NOMO-1 (cell line): ENCODE measurements around the gene LRRC14B.
A peak's percentile ranks its signal among the peaks of the same experiment; 100 is the strongest.

ENCODE experiments used
- DNase-seq, 2 experiments: peaks; one replicate each; lab custom pipeline; 2025; ENCODE audit not compliant: unreplicated experiment in 2 of 2; lab: John Stamatoyannopoulos, UW

Gene LRRC14B

GRCh38 chr5:173392-174290 lies 17.7 kb upstream of the LRRC14B start:
- DNase-seq, result no peak

DNA sequence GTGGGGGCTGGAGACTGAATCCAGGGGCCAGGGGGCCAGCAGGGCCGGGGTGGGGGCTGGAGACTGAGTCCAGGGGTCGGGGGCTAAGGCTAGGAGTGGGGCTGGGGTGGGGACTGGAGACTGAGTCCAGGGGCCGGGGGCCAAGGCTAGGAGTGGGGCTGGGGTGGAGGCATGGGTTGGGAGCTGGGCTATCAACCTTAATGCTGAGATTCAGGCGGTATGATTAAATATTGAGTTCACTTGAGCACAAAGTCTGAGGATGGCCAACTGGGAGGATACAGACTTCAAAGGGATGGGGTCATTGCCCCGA lies 17.0 kb upstream of the LRRC14B start:
- no peak for DNase-seq

- DNase-seq, result no peak
Observed at GRCh38 chr5:174876-175465, 16.3 kb upstream of the LRRC14B start.

GRCh38 chr5:176296-176823 lies 14.9 kb upstream of the LRRC14B start:
- no peak for DNase-seq

DNA sequence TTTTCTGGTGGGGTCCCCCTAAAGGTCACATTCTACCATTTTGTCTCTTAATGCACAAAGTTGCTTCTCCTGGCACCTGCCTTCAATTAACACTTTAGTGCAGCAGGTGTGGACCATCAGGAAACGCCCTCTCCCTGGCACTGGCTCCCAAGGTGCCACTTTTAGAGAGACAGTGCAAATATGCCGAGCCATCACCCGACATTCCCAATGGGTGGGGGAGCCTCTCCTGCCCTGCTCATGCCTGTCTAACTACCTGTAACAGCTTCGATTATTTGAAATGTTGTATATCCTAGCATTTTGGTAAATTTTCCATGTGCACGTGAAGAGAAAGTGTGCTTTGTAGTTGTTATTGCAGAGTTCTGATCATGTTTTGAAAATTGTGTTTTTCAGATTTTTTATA lies 13.2 kb upstream of the LRRC14B start:
- DNase-seq, result no peak

DNA sequence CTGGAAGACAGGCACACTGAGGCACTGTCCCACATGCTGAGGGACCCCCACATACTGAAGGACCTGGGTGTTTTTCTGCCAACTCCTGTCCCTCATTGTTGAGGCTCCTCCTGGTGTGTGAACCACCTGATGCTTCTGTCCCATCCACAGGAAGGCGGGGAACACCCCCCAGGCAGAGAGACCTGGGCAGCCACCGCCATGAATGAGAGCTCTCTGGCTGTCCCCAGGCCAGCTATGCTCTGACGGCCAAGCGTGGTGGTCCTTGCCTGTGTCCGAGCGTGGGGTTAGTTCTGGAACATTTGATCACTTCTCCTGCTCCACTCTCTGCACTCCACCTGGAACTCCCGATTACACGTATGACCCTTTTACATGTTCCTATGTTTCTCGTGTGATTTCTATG lies 11.9 kb upstream of the LRRC14B start:
- DNase-seq, result no peak

GRCh38 chr5:180286-180918 lies 10.9 kb upstream of the LRRC14B start:
- DNase-seq, result no peak

- no peak for DNase-seq
Observed at GRCh38 chr5:181160-181559, 10.1 kb upstream of the LRRC14B start.

DNA sequence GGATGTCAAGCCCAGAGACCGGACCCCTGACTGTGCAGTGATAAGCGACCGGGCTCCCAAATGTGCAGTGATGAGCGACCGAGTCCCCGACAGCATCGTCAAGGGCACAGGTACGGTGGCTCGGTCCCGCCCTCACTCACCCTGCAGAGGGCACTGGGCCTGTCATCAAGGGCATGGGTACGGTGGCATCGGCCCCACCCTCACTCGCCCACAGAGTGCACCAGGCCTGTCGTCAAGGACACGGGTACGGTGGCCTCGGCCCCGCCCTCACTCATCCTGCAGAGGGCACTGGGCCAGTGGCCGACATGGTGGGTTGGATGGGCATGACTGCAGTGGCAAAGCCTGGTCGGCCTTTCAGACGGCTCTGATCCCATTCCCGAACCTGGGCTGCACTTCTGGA lies 9.7 kb upstream of the LRRC14B start:
- DNase-seq, result no peak

- DNase-seq, result no peak
Observed at GRCh38 chr5:182126-182525, 9.2 kb upstream of the LRRC14B start.

- DNase-seq, result no peak
Observed at GRCh38 chr5:184471-184870, 6.8 kb upstream of the LRRC14B start.

GRCh38 chr5:185095-186070 lies 5.9 kb upstream of the LRRC14B start:
- DNase-seq, result no peak

- DNase-seq, result no peak
Observed at GRCh38 chr5:186091-187041, 4.9 kb upstream of the LRRC14B start.

DNA sequence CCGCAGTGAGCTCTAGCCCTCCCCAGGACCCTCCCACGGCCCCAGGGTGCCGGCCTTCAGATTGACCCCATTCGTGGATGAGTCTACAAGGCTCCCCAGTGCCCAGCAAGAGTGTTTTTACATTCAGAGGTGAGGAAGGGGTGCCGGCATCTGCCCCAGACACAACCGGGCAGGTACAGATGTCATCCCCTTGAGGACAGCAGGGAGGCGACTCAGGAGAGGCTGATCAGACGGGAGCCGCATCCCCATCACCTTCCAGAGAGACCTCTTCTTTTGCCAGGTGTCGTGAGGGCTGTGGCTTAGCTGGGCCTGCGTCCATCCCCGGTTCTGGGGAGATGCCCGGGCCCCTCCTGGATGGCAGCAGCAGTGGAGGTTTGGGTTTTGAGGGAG lies 4.3 kb upstream of the LRRC14B start:
- no peak for DNase-seq

- DNase-seq, result no peak
Observed at GRCh38 chr5:187617-188451, 3.5 kb upstream of the LRRC14B start.

- peak; percentile 74 to 89 for DNase-seq
Observed at GRCh38 chr5:188488-189481, 2.5 kb upstream of the LRRC14B start.

GRCh38 chr5:189486-189885 lies 1.8 kb upstream of the LRRC14B start:
- DNase-seq, result no peak

DNA sequence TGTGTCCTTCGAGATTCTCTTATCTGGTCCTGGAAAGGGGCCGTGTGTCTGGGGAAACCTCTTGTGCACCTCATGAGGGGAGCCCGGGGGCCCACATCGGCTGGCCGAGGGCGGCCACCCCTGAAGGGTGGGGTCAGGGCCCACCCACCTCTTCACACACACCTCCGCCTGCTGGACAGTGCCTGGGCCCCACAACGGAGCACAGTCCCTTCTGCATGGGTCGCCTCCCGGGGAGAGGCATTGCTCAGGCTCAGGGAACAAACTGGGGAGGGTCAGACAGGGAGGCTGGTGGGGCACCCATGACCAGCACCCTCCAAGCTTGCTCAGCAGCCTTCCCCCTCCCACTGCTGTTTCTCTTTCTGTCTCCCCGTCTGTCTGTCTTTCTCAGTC lies 1.3 kb upstream of the LRRC14B start:
- DNase-seq, result no peak
